ENCODE measurements around the gene C15orf39.
A peak's percentile ranks its signal among the peaks of the same experiment; 100 is the strongest.

Gene C15orf39

DNA sequence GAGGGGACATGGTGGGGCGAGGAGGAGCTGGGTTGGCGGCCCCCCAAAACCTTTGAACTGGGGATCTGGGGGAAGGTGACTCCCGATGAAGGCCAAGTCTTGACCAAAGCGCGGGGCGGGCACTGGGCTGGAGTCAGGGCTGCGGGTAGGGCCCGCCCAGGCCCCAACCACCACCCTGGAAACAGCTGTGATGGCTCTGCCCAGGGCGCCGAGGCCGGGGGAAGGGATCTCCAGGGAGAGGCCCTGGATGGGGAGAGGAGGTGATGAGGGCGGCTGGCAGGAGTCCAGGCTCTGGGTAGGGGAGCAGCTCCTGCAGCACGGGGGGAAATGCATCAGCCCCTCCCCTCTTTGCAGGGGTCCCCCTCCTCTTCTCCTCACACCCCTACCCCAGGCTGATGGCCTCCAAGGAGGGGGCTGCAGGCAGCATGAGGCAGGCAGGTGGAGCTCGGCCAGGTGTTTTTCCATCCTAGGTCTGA, 5.9 kb upstream of the C15orf39 start:
- H3K4me2 ChIP-seq (ENCODE audit: low read length) = no peak overlapping the region
- no peaks in the 10 kb centered on the region for H3K79me2 ChIP-seq (ENCODE audit: control insufficient read depth, low read length)

DNA sequence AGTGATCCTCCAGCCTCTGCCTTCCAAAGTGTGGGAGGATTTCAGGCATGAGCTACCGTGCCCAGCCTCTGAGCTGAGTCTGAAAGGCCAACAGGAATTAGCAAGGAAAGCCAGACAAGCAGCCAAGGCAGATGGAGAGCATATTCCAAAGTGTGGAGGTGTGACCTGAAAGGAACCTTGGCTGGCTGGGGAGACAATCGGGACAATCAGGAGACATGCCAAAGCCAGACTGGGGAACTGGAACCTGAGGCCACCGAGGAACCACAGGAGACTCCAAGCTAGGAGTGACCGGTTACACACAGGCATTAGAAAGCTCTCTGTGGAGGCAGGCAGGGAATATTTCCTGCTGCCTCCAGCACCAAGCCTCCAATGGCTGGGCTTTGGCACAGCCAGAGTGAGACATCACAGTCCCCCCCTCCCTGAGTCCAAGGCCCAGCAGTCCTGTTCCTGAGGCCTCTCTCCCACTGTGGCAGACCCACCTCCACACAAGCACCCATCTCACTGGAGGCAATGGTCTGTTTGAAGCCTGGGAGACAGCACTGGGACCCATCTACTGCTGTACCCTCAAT, 4.5 kb upstream of the C15orf39 start:
- no peaks in the 10 kb centered on the region for H3K36me3 ChIP-seq (ENCODE audit: control insufficient read depth, low read length)
- H3K9me3 ChIP-seq (ENCODE audit: control insufficient read depth, insufficient read depth, low read length) = no peaks in the 10 kb centered on the region
- no peak overlapping the region for H3K4me3 ChIP-seq (ENCODE audit: low read length)
- no peaks in the 10 kb centered on the region for H4K20me1 ChIP-seq (ENCODE audit: control insufficient read depth, insufficient read depth, low read depth, low read length)
- H3K9me2 ChIP-seq (replicated peaks; ENCODE audit: control insufficient read depth, low read length) = no peaks in the 10 kb centered on the region
- H3F3A ChIP-seq (ENCODE audit: control insufficient read depth, insufficient read depth) = no peaks in the 10 kb centered on the region; the same call in 1 of the 2 replicates
- H3K4me1 ChIP-seq (ENCODE audit: control insufficient read depth, low read length) = peaks cover 22% of the 10 kb centered on the region
- H3K27me3 ChIP-seq (ENCODE audit: control insufficient read depth, low read length) = peaks cover 9% of the 10 kb centered on the region
- TF ChIP-seq EZH2phosphoT487 (IDR thresholded peaks at IDR 0.05; ENCODE audit: borderline replicate concordance, low read length) = no peak
- TF ChIP-seq, protein P1, sequence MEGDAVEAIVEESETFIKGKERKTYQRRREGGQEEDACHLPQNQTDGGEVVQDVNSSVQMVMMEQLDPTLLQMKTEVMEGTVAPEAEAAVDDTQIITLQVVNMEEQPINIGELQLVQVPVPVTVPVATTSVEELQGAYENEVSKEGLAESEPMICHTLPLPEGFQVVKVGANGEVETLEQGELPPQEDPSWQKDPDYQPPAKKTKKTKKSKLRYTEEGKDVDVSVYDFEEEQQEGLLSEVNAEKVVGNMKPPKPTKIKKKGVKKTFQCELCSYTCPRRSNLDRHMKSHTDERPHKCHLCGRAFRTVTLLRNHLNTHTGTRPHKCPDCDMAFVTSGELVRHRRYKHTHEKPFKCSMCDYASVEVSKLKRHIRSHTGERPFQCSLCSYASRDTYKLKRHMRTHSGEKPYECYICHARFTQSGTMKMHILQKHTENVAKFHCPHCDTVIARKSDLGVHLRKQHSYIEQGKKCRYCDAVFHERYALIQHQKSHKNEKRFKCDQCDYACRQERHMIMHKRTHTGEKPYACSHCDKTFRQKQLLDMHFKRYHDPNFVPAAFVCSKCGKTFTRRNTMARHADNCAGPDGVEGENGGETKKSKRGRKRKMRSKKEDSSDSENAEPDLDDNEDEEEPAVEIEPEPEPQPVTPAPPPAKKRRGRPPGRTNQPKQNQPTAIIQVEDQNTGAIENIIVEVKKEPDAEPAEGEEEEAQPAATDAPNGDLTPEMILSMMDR (IDR thresholded peaks at IDR 0.05; ENCODE audit: low read depth, low read length, poor library complexity, severe bottlenecking) = no peak
- H3K27ac ChIP-seq (ENCODE audit: low read depth, low read length) = no peak overlapping the region
- peaks cover 7% of the 10 kb centered on the region for H3K79me2 ChIP-seq (ENCODE audit: control insufficient read depth, low read length)
- H3K4me2 ChIP-seq (ENCODE audit: low read length) = no peak overlapping the region

More for the DNA sequence above, 5.9 kb upstream of the C15orf39 start:
- no peaks in the 10 kb centered on the region for H3K36me3 ChIP-seq (ENCODE audit: control insufficient read depth, low read length)
- H3K9me2 ChIP-seq (replicated peaks; ENCODE audit: control insufficient read depth, low read length) = no peaks in the 10 kb centered on the region
- TF ChIP-seq EZH2phosphoT487 (IDR thresholded peaks at IDR 0.05; ENCODE audit: borderline replicate concordance, low read length) = no peak
- TF ChIP-seq, protein P1 (IDR thresholded peaks at IDR 0.05; ENCODE audit: low read depth, low read length, poor library complexity, severe bottlenecking) = no peak
- H3K4me3 ChIP-seq (ENCODE audit: low read length) = no peak overlapping the region
- peaks cover 9% of the 10 kb centered on the region for H3K27me3 ChIP-seq (ENCODE audit: control insufficient read depth, low read length)
- peaks cover 14% of the 10 kb centered on the region for H3K4me1 ChIP-seq (ENCODE audit: control insufficient read depth, low read length)
- H3K9me3 ChIP-seq (ENCODE audit: control insufficient read depth, insufficient read depth, low read length) = no peaks in the 10 kb centered on the region
- no peaks in the 10 kb centered on the region for H4K20me1 ChIP-seq (ENCODE audit: control insufficient read depth, insufficient read depth, low read depth, low read length)
- no peak overlapping the region for H3K27ac ChIP-seq (ENCODE audit: low read depth, low read length)
- H3F3A ChIP-seq (ENCODE audit: control insufficient read depth, insufficient read depth) = no peaks in the 10 kb centered on the region; the same call in 1 of the 2 replicates

DNA sequence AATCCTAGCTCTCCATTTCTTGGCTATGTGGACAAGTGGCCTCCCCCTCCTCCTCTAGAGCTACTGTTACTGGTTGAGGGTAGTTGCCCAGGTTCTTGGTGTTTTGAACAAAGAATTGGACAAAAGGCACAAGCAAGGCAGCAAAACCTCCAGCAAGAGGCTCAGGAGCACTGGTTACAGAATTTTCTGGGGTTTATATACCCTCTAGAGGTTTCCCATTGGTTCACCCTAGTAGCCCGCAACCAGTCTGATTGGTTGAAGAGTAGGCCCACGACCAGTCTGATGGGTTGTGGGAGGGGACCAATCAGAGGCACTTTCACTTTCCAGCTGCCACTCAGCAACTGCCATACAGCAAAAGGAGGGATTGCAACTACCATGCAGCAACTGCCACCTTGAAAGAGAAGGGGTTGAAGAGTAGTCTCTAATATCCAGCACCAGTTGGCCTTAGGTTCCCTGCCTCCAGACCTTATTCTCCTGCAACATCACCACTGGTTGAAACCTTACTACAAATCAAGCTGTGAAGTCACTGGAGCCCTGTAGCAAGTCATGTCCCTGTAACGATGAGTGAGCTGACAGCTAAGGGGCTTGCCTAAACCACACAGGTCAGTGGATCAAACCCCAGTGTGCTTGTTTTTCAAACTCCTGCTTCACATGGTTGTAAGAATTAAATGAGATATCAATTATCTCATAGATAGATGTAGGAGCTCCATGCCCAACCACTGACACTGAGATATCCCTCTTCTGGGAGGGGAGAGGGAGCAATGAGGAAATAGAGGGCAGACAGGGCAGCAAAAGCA, 2.9 kb upstream of the C15orf39 start:
- Histone ChIP-seq H3K4me3 (ENCODE audit: low read length) (peak overlapping the region; percentile 25; the same call in 1 of the 2 replicates), H3K36me3 (ENCODE audit: control insufficient read depth, low read length) (peaks cover 10% of the 10 kb centered on the region), H3K27me3 (ENCODE audit: control insufficient read depth, low read length) (peaks cover 9% of the 10 kb centered on the region), H3K4me1 (ENCODE audit: control insufficient read depth, low read length) (peaks cover 29% of the 10 kb centered on the region), H3K9me3 (ENCODE audit: control insufficient read depth, insufficient read depth, low read length) (no peaks in the 10 kb centered on the region), H3F3A (ENCODE audit: control insufficient read depth, insufficient read depth) (no peaks in the 10 kb centered on the region; the same call in 1 of the 2 replicates), H3K79me2 (ENCODE audit: control insufficient read depth, low read length) (peaks cover 23% of the 10 kb centered on the region), H4K20me1 (ENCODE audit: control insufficient read depth, insufficient read depth, low read depth, low read length) (peaks cover 8% of the 10 kb centered on the region), H3K9me2 (replicated peaks; ENCODE audit: control insufficient read depth, low read length) (no peaks in the 10 kb centered on the region), H3K4me2 (ENCODE audit: low read length) (peak overlapping the region; percentile 34), H3K27ac (ENCODE audit: low read depth, low read length) (no peak overlapping the region)
- TF ChIP-seq, protein P1 (IDR thresholded peaks at IDR 0.05; ENCODE audit: low read depth, low read length, poor library complexity, severe bottlenecking) = no peak
- no peak for TF ChIP-seq EZH2phosphoT487 (IDR thresholded peaks at IDR 0.05; ENCODE audit: borderline replicate concordance, low read length)

Data from DOHH2 (cell line).